Measurements from ENCODE around the gene SKI.

GRCh38 chr1:2248854-2249558 lies 20.9 kb downstream of the SKI start:
- TF ChIP-seq CTCF (IDR thresholded peaks at IDR 0.05; ENCODE audit: low read length) (no peak), EZH2 (optimal IDR thresholded peaks at IDR 0.05; ENCODE audit: low read depth, low read length) (no peak)

All from MM.1S (cell line).